T-cell (primary cell): ENCODE results near the gene FILIP1L. TPM values are rescaled to one million over a fixed set of nuclear protein-coding genes. Genes with fewer than 3 reads are reported as not detected.

ENCODE experiments used
- ATAC-seq, 4 experiments: fragments of 200-7000 bp in 3 of 4; fragments of 150-1000 bp in 1 of 4; cut with Tn5 transposase; replicated peaks in 1 of 4; 1 replicate in 3 of 4; 2 replicates in 1 of 4; pipeline ENCODE4 v1.10.0; 2021; ENCODE audit warnings: moderate library complexity in 3 of 4, mild to moderate bottlenecking in 2 of 4, moderate number of reproducible peaks in 1 of 4
- CTCF ChIA-PET, 2 donors: fragments of 300-600 bp; sonication (Branson Sonifier 250); formaldehyde crosslinking; loops; one replicate each; lab custom pipeline; 2022; ENCODE audit warnings: antibody characterized with exemption in 2 of 2; lab: Charles Lee
- POLR2A ChIA-PET, 2 donors: fragments of 300-600 bp; sonication (Branson Sonifier 250); formaldehyde crosslinking; loops; one replicate each; lab custom pipeline; 2022; ENCODE audit warnings: antibody characterized with exemption in 2 of 2; lab: Charles Lee
- DNase-seq, 35 experiments: peaks; one replicate each; pipeline versions ENCODE4 v3.0.0 to v3.0.0-alpha.2; 2013 to 2023
- H3K27ac ChIP-seq: one replicate; pipeline ENCODE4 v1.5.1; 2013; ENCODE audit warnings: low read length
- H3K27me3 ChIP-seq, 2 experiments: replicated peaks in 1 of 2; 1 replicate in 1 of 2; 2 replicates in 1 of 2; pipeline versions ENCODE4 v1.6.1 to v1.7.0; 2013; ENCODE audit warnings: low read length in 1 of 2, mixed read lengths in 1 of 2; ENCODE audit not compliant: control insufficient read depth in 2 of 2, insufficient read depth in 2 of 2; ENCODE audit errors: extremely low read depth in 1 of 2
- H3K36me3 ChIP-seq, 2 donors: 1 replicate in 1 of 2; 2 replicates in 1 of 2; pipeline versions ENCODE4 v1.6.1 to v1.7.0; 2013; ENCODE audit warnings: low read length in 1 of 2; ENCODE audit not compliant: control insufficient read depth in 2 of 2, insufficient read depth in 1 of 2; ENCODE audit errors: extremely low read depth in 1 of 2
- H3K4me1 ChIP-seq, 2 experiments: 1 replicate in 1 of 2; 2 replicates in 1 of 2; pipeline versions ENCODE4 v1.6.1 to v1.7.0; 2013; ENCODE audit warnings: low read length in 2 of 2, mixed read lengths in 1 of 2; ENCODE audit not compliant: insufficient read depth in 2 of 2, control insufficient read depth in 1 of 2; ENCODE audit errors: extremely low read depth in 1 of 2
- H3K4me3 ChIP-seq, 2 donors: 1 replicate in 1 of 2; 2 replicates in 1 of 2; pipeline versions ENCODE4 v1.5.1 to v1.7.0; 2013; ENCODE audit warnings: mild to moderate bottlenecking in 2 of 2, low read length in 1 of 2, moderate library complexity in 1 of 2; ENCODE audit not compliant: control insufficient read depth in 1 of 2; ENCODE audit errors: extremely low read depth in 1 of 2
- H3K9me3 ChIP-seq: 2 replicates; pipeline ENCODE4 v1.7.0; 2013
- H3K27ac Mint-ChIP-seq, 2 donors: one replicate each; pipeline ENCODE4 v1.8.0; 2020 to 2021; ENCODE audit warnings: mild to moderate bottlenecking in 2 of 2, mixed read lengths in 2 of 2
- H3K27me3 Mint-ChIP-seq, 2 donors: one replicate each; pipeline ENCODE4 v1.8.0; 2021 to 2022; ENCODE audit warnings: mixed read lengths in 2 of 2
- H3K36me3 Mint-ChIP-seq: one replicate; pipeline ENCODE4 v1.8.0; 2021; ENCODE audit warnings: mixed read lengths
- H3K4me1 Mint-ChIP-seq, 3 donors: one replicate each; pipeline ENCODE4 v1.8.0; 2020 to 2022; ENCODE audit warnings: mixed read lengths in 3 of 3, mild to moderate bottlenecking in 1 of 3
- H3K4me3 Mint-ChIP-seq, 3 donors: one replicate each; pipeline ENCODE4 v1.8.0; 2020 to 2022; ENCODE audit warnings: mild to moderate bottlenecking in 3 of 3, mixed read lengths in 3 of 3, moderate library complexity in 3 of 3
- H3K9me3 Mint-ChIP-seq, 3 donors: one replicate each; pipeline ENCODE4 v1.8.0; 2020 to 2022; ENCODE audit warnings: mixed read lengths in 3 of 3
- WGBS: methylation state at CpG from one replicate; pipeline ENCODE4 v1.1.5; 2013; ENCODE audit warnings: missing lambda C conversion rate; ENCODE audit not compliant: insufficient coverage; 5-methylcytosine and 5-hydroxymethylcytosine counted together
- total RNA-seq, 35 experiments: library from RNA in 6 of 35; stranded (reverse) in 6 of 35; fragments of 120-200 nt in 1 of 35; gene quantifications; one replicate each; pipeline versions ENCODE4 v1.2.1 to v1.2.4 and lab custom pipeline; 2013 to 2026

The FILIP1L gene
- total RNA-seq, 5 donors from 2014 or later (not counting 1 experiment from before 2014, with no cell fraction given): 0.10 to 0.38 (median 0.27) TPM; not detected in 1

- Mint-ChIP-seq H3K4me1 (no peaks in the 10 kb centered on the region), H3K27ac (no peak overlapping the region), H3K27me3 (no peaks in the 10 kb centered on the region), H3K36me3 (peaks cover 3% of the 10 kb centered on the region), H3K9me3 (no peaks in the 10 kb centered on the region), H3K4me3 (no peak overlapping the region)
- POLR2A ChIA-PET: no interaction called here
- Histone ChIP-seq H3K36me3 (peaks cover 0 to 2% of the 10 kb centered on the region in 2 donors), H3K4me1 (no peaks in the 10 kb centered on the region), H3K4me3 (no peak overlapping the region), H3K27me3 (no peaks in the 10 kb centered on the region), H3K27ac (no peak overlapping the region), H3K9me3 (no peaks in the 10 kb centered on the region)
- CTCF ChIA-PET: interaction anchor here in 1 of 2 donors (0.6 kb wide), 1 partner anchor 275 kb away, joined by 3 read pairs; no protein-coding TSS in a partner anchor
- ATAC-seq (no peak), DNase-seq (no peak)
Measured at GRCh38 chr3:99838755-99839154, 275.5 kb downstream of the FILIP1L start.

- no peak for ATAC-seq
- Histone ChIP-seq H3K36me3 (peaks cover 0 to 2% of the 10 kb centered on the region in 2 donors), H3K27me3 (no peaks in the 10 kb centered on the region), H3K9me3 (no peaks in the 10 kb centered on the region), H3K4me3 (no peak overlapping the region), H3K27ac (no peak overlapping the region), H3K4me1 (no peaks in the 10 kb centered on the region)
- H3K27ac Mint-ChIP-seq: no peak overlapping the region
- 100% methylated on average over 1 of the region's 1 CpG for WGBS
- no peaks in the 10 kb centered on the region for H3K9me3 Mint-ChIP-seq
- peaks cover 0 to 5% (median 0%) of the 10 kb centered on the region in 3 donors for H3K4me1 Mint-ChIP-seq
- H3K27me3 Mint-ChIP-seq: no peaks in the 10 kb centered on the region
- H3K36me3 Mint-ChIP-seq: peaks cover 3% of the 10 kb centered on the region
- CTCF ChIA-PET: interaction anchor here in 1 of 2 donors (0.6 to 1.1 kb wide), 2 partner anchors 8 to 755 kb away, joined by 3 to 5 read pairs; no protein-coding TSS in a partner anchor
- no peak for DNase-seq
- H3K4me3 Mint-ChIP-seq: no peak overlapping the region
- POLR2A ChIA-PET: interaction anchor here in 1 of 2 donors (0.6 kb wide), 1 partner anchor 1313 kb away, joined by 4 read pairs; no protein-coding TSS in a partner anchor
Measured at GRCh38 chr3:99837715-99838114, 276.6 kb downstream of the FILIP1L start.

DNA sequence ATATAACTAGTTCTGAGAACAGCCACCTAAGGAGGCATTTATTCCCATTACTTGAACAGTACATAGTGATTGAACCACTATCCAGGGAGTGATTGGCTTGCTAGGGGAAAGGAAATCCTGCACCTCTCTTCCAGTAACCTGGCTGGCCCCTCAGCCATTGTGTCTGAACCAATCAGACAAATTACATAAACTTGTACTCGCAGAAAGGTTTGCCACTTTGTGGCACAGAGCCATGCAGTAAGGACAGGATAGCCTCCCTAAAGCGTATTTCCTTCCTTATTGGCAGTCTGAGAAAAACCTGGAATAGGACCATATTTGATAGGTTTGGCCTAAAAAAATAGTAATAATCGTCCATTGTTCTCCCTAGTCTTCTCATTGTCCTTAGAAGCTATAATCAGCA, 277.6 kb downstream of the FILIP1L start:
- CTCF ChIA-PET: interaction anchor here (0.6 to 0.7 kb wide), 3 partner anchors 9 to 456 kb away, joined by 3 to 5 read pairs (median 4); no protein-coding TSS in a partner anchor
- Histone ChIP-seq H3K4me3 (no peak overlapping the region), H3K9me3 (no peaks in the 10 kb centered on the region), H3K27ac (no peak overlapping the region), H3K4me1 (no peaks in the 10 kb centered on the region), H3K36me3 (peaks cover 0 to 2% of the 10 kb centered on the region in 2 donors), H3K27me3 (no peaks in the 10 kb centered on the region)
- H3K4me3 Mint-ChIP-seq: no peak overlapping the region
- WGBS: no CpG with 5 or more reads among the region's 3 CpGs
- H3K9me3 Mint-ChIP-seq: no peaks in the 10 kb centered on the region
- DNase-seq: no peak
- POLR2A ChIA-PET: interaction anchor here in 1 of 2 donors (0.6 kb wide), 2 partner anchors 14 to 65 kb away, joined by 4 to 6 read pairs; no protein-coding TSS in a partner anchor
- H3K27ac Mint-ChIP-seq: no peak overlapping the region
- H3K36me3 Mint-ChIP-seq: peaks cover 3% of the 10 kb centered on the region
- ATAC-seq: no peak
- H3K4me1 Mint-ChIP-seq: peaks cover 0 to 9% (median 0%) of the 10 kb centered on the region in 3 donors
- H3K27me3 Mint-ChIP-seq: no peaks in the 10 kb centered on the region

DNA sequence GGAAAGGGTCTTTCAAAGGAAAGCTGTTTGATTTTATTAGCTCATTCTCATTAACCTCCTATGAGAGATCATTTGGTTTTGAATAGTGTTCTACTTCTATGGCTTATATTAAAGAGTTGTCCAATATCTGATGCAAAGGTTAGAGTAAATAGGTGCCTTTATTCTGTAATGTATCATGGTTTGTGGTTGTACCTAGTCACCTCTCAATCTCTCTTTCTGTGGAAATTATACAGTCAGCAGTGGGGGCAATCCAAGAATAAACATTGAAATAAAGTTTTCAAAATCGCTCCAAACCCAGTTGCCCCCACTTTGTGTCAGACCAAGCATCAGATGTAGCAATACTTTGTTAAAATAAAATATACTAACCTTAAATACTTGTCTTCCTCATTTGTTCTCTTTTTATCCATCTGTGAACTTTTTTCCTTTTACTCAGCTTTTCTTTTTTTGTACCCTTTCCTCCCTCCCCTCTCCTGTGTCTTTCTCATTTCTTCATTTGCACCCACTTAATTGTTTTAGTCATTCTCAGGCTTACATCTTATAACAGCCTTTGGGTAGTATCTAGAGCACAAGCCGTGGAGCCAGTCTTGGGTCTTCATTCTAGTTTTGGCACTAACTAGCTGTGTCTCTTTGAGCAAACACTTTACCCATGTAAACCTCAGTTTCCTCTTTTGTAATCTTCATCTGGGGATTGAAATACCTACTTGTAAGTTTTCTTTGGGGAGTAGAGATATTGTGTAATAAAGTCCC, 279.9 kb downstream of the FILIP1L start:
- no peak overlapping the region for H3K4me3 ChIP-seq
- no peaks in the 10 kb centered on the region for H3K27me3 ChIP-seq
- no peak overlapping the region for H3K27ac Mint-ChIP-seq
- no peaks in the 10 kb centered on the region for H3K36me3 Mint-ChIP-seq
- no peak overlapping the region for H3K27ac ChIP-seq
- H3K9me3 ChIP-seq: no peaks in the 10 kb centered on the region
- no peaks in the 10 kb centered on the region for H3K9me3 Mint-ChIP-seq
- no peak overlapping the region for H3K4me3 Mint-ChIP-seq
- no peak for ATAC-seq
- DNase-seq: no peak
- no peaks in the 10 kb centered on the region for H3K27me3 Mint-ChIP-seq
- H3K4me1 Mint-ChIP-seq: peaks cover 0 to 10% (median 0%) of the 10 kb centered on the region in 3 donors
- no peaks in the 10 kb centered on the region for H3K4me1 ChIP-seq
- H3K36me3 ChIP-seq: peaks cover 0 to 2% of the 10 kb centered on the region in 2 donors
- no CpG with 5 or more reads among the region's 2 CpGs for WGBS
- POLR2A ChIA-PET: no interaction called here
- CTCF ChIA-PET: interaction anchor here (0.6 to 3.3 kb wide), 4 partner anchors 10 to 420 kb away, joined by 3 to 30 read pairs (median 4); no protein-coding TSS in a partner anchor

DNA sequence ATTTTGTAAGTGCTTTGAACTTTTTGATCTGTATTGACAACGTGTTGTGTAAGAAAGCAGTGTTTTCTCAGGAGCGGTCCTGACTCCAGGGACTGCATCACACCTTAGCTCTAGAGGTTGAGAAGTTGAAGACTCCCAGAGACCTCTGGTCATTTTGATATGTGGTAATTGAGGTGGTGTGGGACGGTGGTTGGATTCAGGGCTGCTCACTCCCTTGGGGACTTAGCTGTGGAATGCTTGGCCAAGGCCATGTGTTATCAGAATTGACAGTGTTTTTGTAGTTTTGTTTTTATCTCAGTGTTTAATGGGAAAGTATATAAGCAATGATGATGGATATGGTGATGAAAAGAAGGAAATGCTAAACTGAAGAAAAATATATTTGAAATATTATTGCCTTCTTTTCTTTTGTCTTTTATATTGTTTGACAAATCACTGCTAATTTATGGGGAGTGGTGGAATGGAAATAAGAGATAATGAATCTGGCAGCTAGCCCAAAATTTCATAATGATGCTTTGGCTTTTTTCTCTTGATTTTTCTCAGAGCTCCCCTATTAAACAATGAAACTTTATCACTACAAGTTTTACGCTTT, 280.6 kb downstream of the FILIP1L start:
- ATAC-seq (no peak), DNase-seq (no peak)
- Mint-ChIP-seq H3K27ac (no peak overlapping the region), H3K4me1 (peaks cover 0 to 10% (median 4%) of the 10 kb centered on the region in 3 donors), H3K27me3 (no peaks in the 10 kb centered on the region), H3K36me3 (no peaks in the 10 kb centered on the region), H3K9me3 (no peaks in the 10 kb centered on the region), H3K4me3 (no peak overlapping the region)
- H3K4me1 ChIP-seq: no peaks in the 10 kb centered on the region
- no peak overlapping the region for H3K27ac ChIP-seq
- WGBS: 90% methylated on average over 2 of the region's 4 CpGs
- ChIA-PET POLR2A (no interaction called here), CTCF (interaction anchor here (0.6 to 3.3 kb wide), 6 partner anchors 10 to 1101 kb away, joined by 3 to 30 read pairs (median 4); no protein-coding TSS in a partner anchor)
- H3K27me3 ChIP-seq: no peaks in the 10 kb centered on the region
- no peaks in the 10 kb centered on the region for H3K9me3 ChIP-seq
- H3K36me3 ChIP-seq: no peaks in the 10 kb centered on the region
- no peak overlapping the region for H3K4me3 ChIP-seq

GRCh38 chr3:99829844-99830243, 284.5 kb downstream of the FILIP1L start:
- H3K27me3 ChIP-seq: no peaks in the 10 kb centered on the region
- H3K9me3 Mint-ChIP-seq: no peaks in the 10 kb centered on the region
- no peak overlapping the region for H3K4me3 ChIP-seq
- peaks cover 4% of the 10 kb centered on the region for H3K36me3 Mint-ChIP-seq
- ATAC-seq (no peak), DNase-seq (no peak)
- no peaks in the 10 kb centered on the region for H3K9me3 ChIP-seq
- H3K27ac Mint-ChIP-seq: no peak overlapping the region
- CTCF ChIA-PET: interaction anchor here (0.8 to 1.5 kb wide), 3 partner anchors 8 to 424 kb away, joined by 3 to 4 read pairs (median 3); no protein-coding TSS in a partner anchor
- H3K4me3 Mint-ChIP-seq: no peak overlapping the region
- H3K27ac ChIP-seq: no peak overlapping the region
- POLR2A ChIA-PET: interaction anchor here in 1 of 2 donors (0.5 to 0.6 kb wide), 2 partner anchors 517 to 737 kb away, joined by 3 to 4 read pairs; no protein-coding TSS in a partner anchor
- WGBS: no CpG with 5 or more reads among the region's 3 CpGs
- peaks cover 4 to 12% (median 8%) of the 10 kb centered on the region in 3 donors for H3K4me1 Mint-ChIP-seq
- H3K27me3 Mint-ChIP-seq: no peaks in the 10 kb centered on the region
- H3K36me3 ChIP-seq: no peaks in the 10 kb centered on the region
- H3K4me1 ChIP-seq: no peaks in the 10 kb centered on the region
